Aorta (tissue), 5 donors: ENCODE measurements around the gene STBD1. TPM values are rescaled to one million over a fixed set of nuclear protein-coding genes. Genes with fewer than 3 reads are reported as not detected.

ENCODE experiments used
- ATAC-seq: fragments of 200-7000 bp; cut with Tn5 transposase; one replicate; pipeline ENCODE4 v1.9.1; 2022; ENCODE audit warnings: moderate library complexity; ENCODE audit not compliant: low FRiP score
- DNase-seq, 2 donors: peaks; one replicate each; pipeline ENCODE4 v3.0.0-alpha.2; 2020
- H3K27ac ChIP-seq, 2 donors: one replicate each; pipeline ENCODE4 v1.5.1; 2013; ENCODE audit warnings: low read length in 2 of 2, mild to moderate bottlenecking in 2 of 2, moderate library complexity in 2 of 2, control low read depth in 1 of 2, inconsistent platforms in 1 of 2, low read depth in 1 of 2
- H3K27me3 ChIP-seq, 2 donors: one replicate each; pipeline ENCODE4 v1.6.1; 2013; ENCODE audit warnings: control low read depth in 1 of 2, low read length in 1 of 2, mild to moderate bottlenecking in 1 of 2, moderate library complexity in 1 of 2; ENCODE audit not compliant: insufficient read depth in 2 of 2, control insufficient read depth in 1 of 2
- H3K36me3 ChIP-seq, 2 donors: one replicate each; pipeline ENCODE4 v1.6.1; 2013; ENCODE audit warnings: control low read depth in 1 of 2, low read length in 1 of 2, mild to moderate bottlenecking in 1 of 2; ENCODE audit not compliant: insufficient read depth in 2 of 2, control insufficient read depth in 1 of 2
- H3K4me1 ChIP-seq, 2 donors: one replicate each; pipeline ENCODE4 v1.6.1; 2013; ENCODE audit warnings: low read length in 2 of 2, control low read depth in 1 of 2, mild to moderate bottlenecking in 1 of 2, moderate library complexity in 1 of 2; ENCODE audit not compliant: insufficient read depth in 2 of 2, control insufficient read depth in 1 of 2
- H3K4me3 ChIP-seq, 2 donors: one replicate each; pipeline ENCODE4 v1.5.1; 2013; ENCODE audit warnings: low read length in 2 of 2, control low read depth in 1 of 2, mild to moderate bottlenecking in 1 of 2
- H3K9me3 ChIP-seq: one replicate; pipeline ENCODE4 v1.6.1; 2013; ENCODE audit warnings: mild to moderate bottlenecking, low read length; ENCODE audit not compliant: control insufficient read depth
- WGBS, 2 donors: extraction: QIAGEN DNeasy Blood & Tissue Kit; methylation state at CpG; one replicate each; pipeline ENCODE4 v1.1.7; 2013; 5-methylcytosine and 5-hydroxymethylcytosine counted together
- intact Hi-C, 2 donors: fragments of 100-400 bp; cut with DNase I; formaldehyde crosslinking; loops; one replicate each; pipeline versions ENCODE4 v1.14.2 to v1.15.0; 2022
- long read RNA-seq, 2 donors: library from polyadenylated mRNA; unstranded; transcript quantifications; one replicate each; pipeline ENCODE4 v2.0.0, GENCODE V29; 2020 to 2021
- polyA plus RNA-seq, 2 donors: library from polyadenylated mRNA; stranded (reverse); fragments of 200-250 nt; gene quantifications; one replicate each; pipeline ENCODE4 v1.2.3, GENCODE V29; 2013
- total RNA-seq, 2 donors: library from RNA; stranded (reverse); fragmentation: NEBNext Ultra II Directional; extraction: Animal tissue kit (Norgen Biotek cat#: 25700); gene quantifications; one replicate each; pipeline ENCODE4 v1.2.1, GENCODE V29; 2021
- donor health status: healthy with polysubstance abuse.
- donor health status: Bipolar disorder and iron deficiency.
- donor health status: DM: no; HTN: no; CAD: no.
- donor health status: DM: no; HTN: no; CAD: no.
- donor health status: DM: yes; HTN: yes; CAD: no.

Gene STBD1
- total RNA-seq = 10 to 100 TPM; 11.6 to 16.8 TPM
- polyA plus RNA-seq = 10 to 100 TPM in 1 of 2 donors, 1 to 10 TPM in 1; 7.4 to 11.9 TPM
- long read RNA-seq, donor 1, transcript STBD1-201 (2 exons, 3,420 nt) = major isoform, 216 of 235 reads
- long read RNA-seq, donor 1, partial matches to known transcripts = 0 of 235 reads
- long read RNA-seq, donor 1, other reads (novel, unspliced or antisense) = 19 of 235 reads
- long read RNA-seq, donor 2, transcript STBD1-201 (2 exons, 3,420 nt) = major isoform, 29 of 29 reads
- long read RNA-seq, donor 2, partial matches to known transcripts = 0 of 29 reads
- long read RNA-seq, donor 2, other reads (novel, unspliced or antisense) = 0 of 29 reads

GRCh38 chr4:76305971-76306881 is at the start of gene STBD1:
TSS of gene STBD1 (plus strand) at chr4:76306733. CDS start at chr4:76306770, 37 bp downstream.
- DNase-seq = peak; percentile 91 to 96
- H3K4me1 ChIP-seq = peaks cover 3 to 5% of the 10 kb centered on the region in 2 donors
- H3K27ac ChIP-seq = peak within 1 kb of the TSS; percentile 45 to 90
- WGBS, 2 donors = 0 to 1% methylated on average over 80 to 85 of the region's 85 CpGs
- H3K27me3 ChIP-seq = no peaks in the 10 kb centered on the region
- H3K36me3 ChIP-seq = peaks cover 0 to 6% of the 10 kb centered on the region in 2 donors
- intact Hi-C loops = loop anchor here (2.0 to 10.0 kb wide), 6 partner anchors 54 to 525 kb away; partner anchors contain the start of genes CCDC158 (in 1 of the 2), FAM47E (in 1 of the 2) and SCARB2 (in 1 of the 2)
- peak within 1 kb of the TSS; percentile 67 to 75 for H3K4me3 ChIP-seq
- peak; percentile 94 for ATAC-seq
- no peaks in the 10 kb centered on the region for H3K9me3 ChIP-seq

GRCh38 chr4:76256968-76257367 is 49.6 kb upstream of the STBD1 start:
- 85 to 87% methylated on average over 1 of the region's 1 CpG for WGBS, 2 donors
- Histone ChIP-seq H3K4me3 (no peak overlapping the region), H3K9me3 (no peaks in the 10 kb centered on the region), H3K4me1 (no peaks in the 10 kb centered on the region), H3K36me3 (no peaks in the 10 kb centered on the region), H3K27ac (no peak overlapping the region), H3K27me3 (no peaks in the 10 kb centered on the region)
- intact Hi-C loops = no loop called here
- ATAC-seq (no peak), DNase-seq (no peak)

- no peak for ATAC-seq
- no peak for DNase-seq
- no peaks in the 10 kb centered on the region for H3K36me3 ChIP-seq
- WGBS, 2 donors = 90 to 95% methylated on average over 3 of the region's 3 CpGs
- intact Hi-C loops = no loop called here
- no peaks in the 10 kb centered on the region for H3K4me1 ChIP-seq
- H3K27me3 ChIP-seq = no peaks in the 10 kb centered on the region
- no peak overlapping the region for H3K27ac ChIP-seq
- H3K9me3 ChIP-seq = no peaks in the 10 kb centered on the region
- H3K4me3 ChIP-seq = no peak overlapping the region
Measured at GRCh38 chr4:76257824-76258223, 48.7 kb upstream of the STBD1 start.

GRCh38 chr4:76260571-76260970 is 46.0 kb upstream of the STBD1 start:
- H3K4me1 ChIP-seq = no peaks in the 10 kb centered on the region

GRCh38 chr4:76265631-76266218 is 40.8 kb upstream of the STBD1 start:
- no peak overlapping the region for H3K4me3 ChIP-seq
- ATAC-seq = no peak
- no peaks in the 10 kb centered on the region for H3K36me3 ChIP-seq
- H3K27me3 ChIP-seq = no peaks in the 10 kb centered on the region
- intact Hi-C loops = no loop called here
- no peaks in the 10 kb centered on the region for H3K9me3 ChIP-seq
- 86 to 90% methylated on average over 6 of the region's 6 CpGs for WGBS, 2 donors
- DNase-seq = no peak
- no peaks in the 10 kb centered on the region for H3K4me1 ChIP-seq
- H3K27ac ChIP-seq = no peak overlapping the region

More at GRCh38 chr4:76260571-76260970, 46.0 kb upstream of the STBD1 start:
- Histone ChIP-seq H3K4me3 (no peak overlapping the region), H3K27ac (no peak overlapping the region), H3K9me3 (no peaks in the 10 kb centered on the region), H3K27me3 (no peaks in the 10 kb centered on the region), H3K36me3 (no peaks in the 10 kb centered on the region)
- DNase-seq (no peak), ATAC-seq (no peak)
- intact Hi-C loops = no loop called here
- WGBS, 2 donors = 0 to 91% methylated on average over 1 of the region's 1 CpG

- Histone ChIP-seq H3K27me3 (no peaks in the 10 kb centered on the region), H3K36me3 (no peaks in the 10 kb centered on the region), H3K4me1 (no peaks in the 10 kb centered on the region), H3K27ac (no peak overlapping the region), H3K9me3 (no peaks in the 10 kb centered on the region), H3K4me3 (no peak overlapping the region)
- intact Hi-C loops = no loop called here
- WGBS, 2 donors = 61 to 66% methylated on average over 3 of the region's 3 CpGs
- DNase-seq (no peak), ATAC-seq (no peak)
Measured at GRCh38 chr4:76266627-76267026, 39.9 kb upstream of the STBD1 start.

GRCh38 chr4:76267811-76268210 is 38.7 kb upstream of the STBD1 start:
- H3K27me3 ChIP-seq = no peaks in the 10 kb centered on the region
- ATAC-seq (no peak), DNase-seq (no peak)
- 95 to 96% methylated on average over 6 of the region's 6 CpGs for WGBS, 2 donors
- no peaks in the 10 kb centered on the region for H3K4me1 ChIP-seq
- intact Hi-C loops = no loop called here
- no peaks in the 10 kb centered on the region for H3K9me3 ChIP-seq
- H3K27ac ChIP-seq = no peak overlapping the region
- H3K4me3 ChIP-seq = no peak overlapping the region
- H3K36me3 ChIP-seq = no peaks in the 10 kb centered on the region

GRCh38 chr4:76270244-76271175 is 36.0 kb upstream of the STBD1 start:
- Histone ChIP-seq H3K27me3 (no peaks in the 10 kb centered on the region), H3K27ac (no peak overlapping the region), H3K36me3 (no peaks in the 10 kb centered on the region), H3K4me1 (no peaks in the 10 kb centered on the region), H3K9me3 (no peaks in the 10 kb centered on the region), H3K4me3 (no peak overlapping the region)
- ATAC-seq (no peak), DNase-seq (no peak)
- 83 to 84% methylated on average over 11 of the region's 11 CpGs for WGBS, 2 donors
- intact Hi-C loops = no loop called here
